ENCODE data around the gene HTRA3.

GRCh38 chr4:8247047-8247930 is 22.3 kb upstream of the HTRA3 start:
- TF ChIP-seq CTCF (IDR thresholded peaks at IDR 0.05; ENCODE audit: poor library complexity, severe bottlenecking) (no peak), MXI1 (conservative IDR thresholded peaks at IDR 0.05; ENCODE audit: poor library complexity, severe bottlenecking) (no peak), TAF1 (IDR thresholded peaks at IDR 0.05; ENCODE audit: low read depth) (no peak), POLR2AphosphoS5 (IDR thresholded peaks at IDR 0.05) (no peak), EZH2 (IDR thresholded peaks at IDR 0.05; ENCODE audit: borderline replicate concordance, insufficient read depth, low read length, poor library complexity, severe bottlenecking) (no peak), SMC3 (conservative IDR thresholded peaks at IDR 0.05; ENCODE audit: poor library complexity) (no peak), EP300 (conservative IDR thresholded peaks at IDR 0.05; ENCODE audit: poor library complexity, severe bottlenecking) (no peak), RAD21 (conservative IDR thresholded peaks at IDR 0.05) (no peak)

All from neural cell (in vitro differentiated cells).